ENCODE measurements around the gene NHS. TPM values are rescaled to one million over a fixed set of nuclear protein-coding genes. Genes with fewer than 3 reads are reported as not detected.

NHS gene
- total RNA-seq, 1 donor from 2014 or later = 7.3 TPM

DNA sequence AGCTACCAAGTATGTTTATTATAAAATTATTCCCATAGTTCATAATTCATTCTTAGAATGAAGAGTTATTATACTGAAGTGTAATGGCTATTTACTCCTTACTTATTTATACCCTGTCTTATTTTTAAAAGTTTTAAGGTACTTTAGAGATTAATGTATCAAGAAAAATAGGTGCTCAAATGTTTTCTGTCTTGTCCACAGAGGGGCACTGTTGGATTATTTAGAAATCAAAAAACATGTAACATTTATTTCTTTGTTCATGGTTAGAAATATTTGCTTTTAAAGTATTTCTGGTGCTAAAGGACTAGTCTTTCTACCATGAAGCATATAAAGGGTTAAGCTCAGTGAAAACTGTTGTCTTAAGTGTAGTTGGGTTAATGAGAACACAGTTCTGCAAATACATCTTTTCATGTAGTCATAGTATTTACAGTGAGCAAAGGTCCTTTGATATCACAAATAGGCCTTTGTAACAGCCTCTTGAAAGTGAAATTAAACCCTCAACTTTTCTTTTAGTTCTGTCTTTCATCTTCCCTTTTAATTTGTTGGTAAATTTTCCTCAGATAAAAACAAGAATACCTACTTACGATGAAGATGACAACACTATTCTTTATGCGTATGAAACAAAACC, 370.0 kb downstream of the NHS start:
- peak; percentile 45 for FAIRE-seq

DNA sequence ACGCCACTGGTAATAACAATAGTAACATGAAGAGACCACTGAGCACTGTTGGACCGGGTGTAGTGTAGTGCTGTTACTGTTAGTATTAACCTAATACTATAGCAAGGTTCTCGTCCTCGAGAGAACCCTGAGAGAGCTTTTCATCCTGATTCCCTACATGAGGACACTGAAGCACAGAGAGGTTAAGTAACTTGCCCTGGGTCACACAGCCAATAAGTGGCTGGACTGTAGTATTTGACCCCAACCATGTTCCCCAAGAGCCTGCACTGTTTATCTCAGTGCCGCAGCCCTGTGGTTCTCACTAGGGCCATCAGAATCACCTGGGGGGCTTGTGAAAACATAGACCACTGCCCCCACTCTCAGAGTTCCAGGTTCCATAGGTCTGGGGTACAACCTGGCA, 372.7 kb downstream of the NHS start:
- DNase-seq (ENCODE audit: low spot score in 2 of 2) (no peak), FAIRE-seq (no peak)

More for the DNA sequence above, 370.0 kb downstream of the NHS start:
- no peak for DNase-seq (ENCODE audit: low spot score in 2 of 2)

DNA sequence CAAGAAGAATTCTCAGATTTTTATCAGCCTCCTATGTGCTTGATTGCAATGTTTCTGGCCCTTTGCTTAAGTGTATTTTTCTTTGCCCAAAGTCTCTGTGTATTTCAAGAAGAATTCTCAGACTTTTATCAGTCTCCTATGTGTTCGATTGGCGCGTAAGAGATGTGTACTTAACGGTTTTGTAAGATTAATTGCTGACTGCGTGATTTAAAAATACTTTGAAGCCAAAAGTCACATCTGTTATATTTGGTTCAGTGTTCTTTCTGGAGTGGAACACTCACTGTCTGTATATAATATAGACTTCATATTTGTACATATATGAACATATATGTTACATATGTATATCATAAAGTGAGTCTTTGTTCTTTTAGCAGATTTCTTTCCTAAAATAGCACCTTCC, 373.7 kb downstream of the NHS start:
- no peak for DNase-seq (ENCODE audit: low spot score in 2 of 2)
- FAIRE-seq = no peak

DNA sequence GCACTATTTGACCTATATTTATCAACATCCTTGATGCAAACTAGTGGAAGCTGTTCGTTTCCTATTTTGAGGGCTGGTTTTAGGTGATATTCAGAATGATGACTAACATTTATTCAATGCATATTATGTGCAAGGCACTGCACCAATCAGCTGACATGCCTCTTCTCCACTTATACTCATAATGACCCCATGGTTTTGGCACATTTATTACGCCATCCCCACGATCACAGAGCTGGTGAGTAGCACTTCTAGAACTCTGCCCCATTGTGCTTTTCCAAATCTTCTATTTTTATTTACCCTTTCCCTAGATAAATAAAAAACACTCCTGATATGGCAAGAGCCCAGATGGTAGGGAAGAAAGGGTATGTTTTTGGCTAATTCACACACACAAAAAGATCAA, 375.4 kb downstream of the NHS start:
- FAIRE-seq = no peak
- DNase-seq (ENCODE audit: low spot score in 2 of 2) = no peak

DNA sequence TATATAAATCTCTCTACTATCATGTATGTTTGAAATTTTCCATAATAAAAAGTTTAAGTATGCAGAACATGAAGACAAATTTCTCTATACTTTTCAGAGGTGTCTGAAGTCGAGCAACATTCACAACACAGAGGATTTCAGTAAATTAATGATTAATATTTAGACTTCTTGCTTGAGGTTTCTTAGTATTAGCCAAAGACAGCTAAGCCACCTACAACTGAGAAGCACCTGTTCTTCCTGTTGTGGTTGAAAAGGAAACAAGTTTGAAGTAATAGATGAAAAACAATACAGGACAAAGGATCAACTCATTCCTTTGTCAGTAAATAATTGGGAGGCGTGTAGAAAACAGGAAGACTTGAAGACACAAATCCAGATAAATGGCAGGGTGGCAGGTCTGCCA, 383.4 kb downstream of the NHS start:
- FAIRE-seq = no peak
- DNase-seq (ENCODE audit: low spot score in 2 of 2) = no peak

DNA sequence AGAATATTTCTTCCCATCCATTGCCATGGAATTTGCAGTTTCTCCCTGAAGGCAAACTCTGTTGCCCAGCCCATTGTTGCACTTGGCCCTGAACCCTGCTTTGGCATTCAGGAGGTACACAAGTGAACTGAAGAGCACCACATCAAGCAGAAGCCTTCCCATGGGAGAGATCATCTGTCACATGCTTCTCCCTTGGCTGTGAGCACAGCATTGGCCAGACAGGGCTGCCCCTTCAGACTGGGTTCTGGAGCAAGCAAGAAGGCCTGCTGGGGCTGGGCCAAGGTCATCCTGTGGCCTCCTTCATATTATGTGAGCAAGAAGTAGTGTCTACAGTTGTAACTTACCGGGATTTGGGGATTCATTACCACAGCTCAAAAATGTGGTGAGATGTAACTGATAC, 385.0 kb downstream of the NHS start:
- no peak for FAIRE-seq

DNA sequence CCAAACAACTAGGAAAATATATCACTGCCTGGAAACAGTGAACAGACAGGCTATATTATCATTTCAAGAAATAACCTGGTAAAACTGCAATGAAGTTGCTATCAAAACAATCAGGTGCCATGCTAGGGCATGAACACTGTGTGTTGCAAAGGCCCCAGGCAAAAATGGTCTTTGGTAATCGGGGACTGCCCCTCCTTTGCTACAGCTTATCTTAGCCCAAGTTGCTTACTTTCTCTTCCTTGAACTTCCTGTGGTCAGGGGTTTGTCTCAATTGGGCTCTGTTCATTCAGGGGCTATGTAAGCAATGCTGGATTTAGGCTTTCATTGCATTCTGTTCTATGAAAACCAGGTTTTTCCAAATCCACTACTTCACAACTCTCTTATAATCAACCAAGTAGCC, 392.7 kb downstream of the NHS start:
- no peak for FAIRE-seq
- no peak for DNase-seq (ENCODE audit: low spot score in 2 of 2)

More for the DNA sequence above, 385.0 kb downstream of the NHS start:
- DNase-seq (ENCODE audit: low spot score in 2 of 2) = no peak

DNA sequence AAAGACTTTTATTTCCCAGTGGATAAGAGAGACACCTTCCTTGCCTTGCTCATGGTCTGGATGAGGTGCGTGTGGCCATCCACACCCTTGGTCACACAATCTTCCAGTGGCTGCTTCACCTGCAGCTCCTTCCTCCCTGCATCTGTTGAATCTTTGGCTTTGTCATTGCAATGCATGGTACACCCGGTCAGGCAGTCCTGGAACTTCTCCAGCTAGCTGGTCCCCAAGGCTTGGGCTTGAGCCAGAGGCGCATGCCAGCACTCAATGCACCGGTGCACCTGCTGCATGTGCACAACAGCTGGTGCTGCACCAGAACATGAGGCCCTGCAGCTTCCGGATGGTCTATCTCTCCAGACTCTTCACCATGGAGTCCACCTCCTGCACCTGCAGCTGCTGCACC, 394.0 kb downstream of the NHS start:
- FAIRE-seq (no peak), DNase-seq (ENCODE audit: low spot score in 2 of 2) (no peak)

DNA sequence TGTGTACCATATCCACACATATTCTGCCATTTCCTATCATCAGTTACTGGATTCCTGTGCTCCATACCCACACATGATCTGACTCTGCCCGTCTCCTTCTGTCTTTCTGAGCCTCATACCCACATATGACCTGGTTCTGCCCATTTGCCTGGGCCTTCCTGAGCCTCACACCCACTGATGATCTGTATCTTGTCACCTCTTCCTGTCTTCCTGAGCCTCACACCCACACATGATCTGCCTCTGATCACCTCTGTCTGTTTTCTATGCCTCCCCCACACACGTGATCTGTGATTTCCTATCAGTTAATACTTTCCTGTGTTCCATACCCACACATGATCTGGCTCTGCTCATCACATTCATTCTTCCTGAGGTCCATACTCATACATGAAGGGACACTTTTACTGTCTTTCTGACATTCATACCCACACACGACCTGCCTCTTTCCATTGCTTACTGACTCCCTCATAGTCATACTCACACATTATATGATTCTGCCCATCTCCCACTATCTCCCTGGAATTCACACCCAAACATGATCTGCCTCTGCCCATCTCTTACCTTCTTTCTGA, 394.8 kb downstream of the NHS start:
- DNase-seq (ENCODE audit: low spot score in 2 of 2) (no peak), FAIRE-seq (no peak)

DNA sequence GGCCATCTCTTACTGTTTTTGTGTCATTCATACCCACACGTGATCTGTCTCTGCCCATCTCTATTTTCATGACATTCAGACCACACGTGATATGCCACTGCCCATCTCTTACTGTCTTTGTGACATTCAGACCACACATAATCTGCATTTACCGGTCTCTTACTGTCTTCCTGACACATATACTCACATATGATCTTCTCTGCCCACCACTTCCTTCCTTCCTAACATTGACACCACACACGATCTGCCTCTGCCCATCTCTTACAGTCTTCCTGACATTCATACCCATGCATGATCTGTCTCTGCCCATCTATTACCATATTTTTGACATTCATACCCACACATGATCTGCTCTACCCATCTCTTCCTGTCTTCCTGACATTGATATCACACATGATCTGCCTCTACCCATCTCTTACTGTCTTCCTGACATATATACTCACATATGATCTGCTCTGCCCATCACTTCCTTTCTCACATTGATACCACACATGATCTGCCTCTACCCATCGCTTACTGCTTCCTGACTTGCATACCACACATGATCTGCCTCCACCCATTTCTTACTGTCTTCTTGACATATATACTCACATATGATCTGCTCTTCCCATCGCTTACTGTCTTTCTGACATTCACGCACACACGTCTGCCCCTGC, 398.3 kb downstream of the NHS start:
- DNase-seq (ENCODE audit: low spot score in 2 of 2) (no peak), FAIRE-seq (no peak)

DNA sequence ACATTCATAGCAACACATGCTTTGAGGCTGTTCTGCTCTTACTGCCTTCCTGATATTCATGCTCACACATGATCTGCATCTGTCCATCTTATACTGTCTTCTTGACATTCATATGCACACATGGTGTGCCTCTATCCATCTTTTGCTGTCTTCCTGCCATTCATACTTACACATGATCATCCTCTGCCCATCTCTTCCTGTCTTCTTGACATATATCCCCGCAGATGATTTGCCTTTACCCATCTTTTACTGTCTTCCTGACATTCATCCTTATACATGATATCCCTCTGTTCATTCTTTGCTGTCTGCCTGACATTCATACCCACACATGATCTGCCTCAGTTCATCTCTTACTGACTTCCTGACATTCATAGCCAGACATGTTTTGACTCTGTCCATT, 399.1 kb downstream of the NHS start:
- no peak for DNase-seq (ENCODE audit: low spot score in 2 of 2)
- FAIRE-seq = no peak

DNA sequence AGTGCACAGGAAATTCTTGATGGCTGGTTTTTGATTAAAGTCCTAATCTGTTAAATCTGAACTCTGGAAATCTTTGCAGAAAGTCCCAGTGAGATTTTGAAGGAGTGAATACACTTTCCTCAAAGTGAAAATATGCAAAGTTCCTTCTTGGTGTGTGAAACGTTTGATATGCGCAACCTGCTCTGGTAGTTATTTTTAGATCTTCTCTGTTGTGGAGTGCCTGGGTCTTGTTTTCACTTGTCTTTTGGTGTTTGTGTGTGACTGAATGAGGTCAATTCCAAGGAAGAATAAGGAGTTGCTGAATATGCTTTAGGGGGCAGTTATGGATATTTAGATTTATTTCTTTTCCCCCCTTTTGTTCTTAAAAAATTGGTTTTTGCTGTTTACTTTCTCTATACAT, 404.0 kb downstream of the NHS start:
- FAIRE-seq = no peak
- no peak for DNase-seq (ENCODE audit: low spot score in 2 of 2)

DNA sequence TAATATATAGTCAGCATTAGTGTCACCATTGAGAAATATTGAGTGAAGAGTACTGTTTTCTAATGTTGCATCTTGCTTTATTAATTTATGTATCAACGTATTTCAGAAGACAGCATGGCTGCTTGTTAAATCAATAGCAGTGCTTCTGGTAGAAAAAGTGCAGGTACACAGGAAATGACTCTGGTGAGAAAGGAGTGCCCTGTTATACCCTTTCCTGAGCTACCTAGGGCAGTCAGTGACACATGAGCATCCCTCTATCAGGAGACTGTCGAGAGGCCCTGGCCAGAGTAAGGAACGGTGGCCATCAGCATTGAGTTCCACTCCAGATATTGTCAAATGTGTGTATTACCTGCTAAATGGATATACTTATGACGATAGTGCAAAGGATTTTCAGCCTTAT, 404.4 kb downstream of the NHS start:
- DNase-seq (ENCODE audit: low spot score in 2 of 2) = no peak
- FAIRE-seq = no peak

Small RNA genes lying within 50 kb of the gene (small RNA-seq; reads per million reads assigned to genes)
- gene MIR4768 = not detected
- not detected for gene RF01210

All from frontal cortex (tissue), 4 donors.